K562 (cell line): ENCODE results near the gene P3H1.

Experiments used
- ARHGAP35 ChIP-seq: fragments of 450-650 bp; IDR thresholded peaks from 2 replicates; pipeline ENCODE4 v1.6.1; 2018; ENCODE audit not compliant: partially characterized antibody
- CTCF ChIP-seq, 3 experiments: IDR thresholded peaks in 2 of 3; conservative IDR thresholded peaks in 1 of 3; 2 replicates each; pipeline ENCODE4 v1.5.1; 2011 to 2012; ENCODE audit warnings: low read length in 3 of 3, mild to moderate bottlenecking in 3 of 3, control low read depth in 2 of 3, improper control_type of control experiment in 1 of 3, inconsistent platforms in 1 of 3, low read depth in 1 of 3, mixed read lengths in 1 of 3, moderate library complexity in 1 of 3; ENCODE audit not compliant: insufficient read depth in 2 of 3
- GMEB1 ChIP-seq: fragments of 250-450 bp; sonication (Bioruptor Pico); IDR thresholded peaks from 2 replicates; pipeline ENCODE4 v1.4.0; 2020; ENCODE audit warnings: mild to moderate bottlenecking
- REST ChIP-seq, 2 experiments: fragments of 450-650 bp; formaldehyde crosslinking in 1 of 2; IDR thresholded peaks; 2 replicates each; pipeline versions ENCODE4 v1.4.0 to v1.6.1; 2014 to 2020; ENCODE audit warnings: mild to moderate bottlenecking in 2 of 2, borderline replicate concordance in 1 of 2, low read depth in 1 of 2
- YBX1 ChIP-seq: fragments of 450-650 bp; IDR thresholded peaks from 2 replicates; pipeline ENCODE4 v1.7.1; 2016; ENCODE audit warnings: mild to moderate bottlenecking
- ZFPM2 ChIP-seq: fragments of 250-450 bp; sonication (Bioruptor Pico); IDR thresholded peaks from 2 replicates; pipeline ENCODE4 v1.5.1; 2022; ENCODE audit warnings: mild to moderate bottlenecking
- ZNF280B ChIP-seq: fragments of 250-450 bp; sonication (Bioruptor Pico); IDR thresholded peaks from 2 replicates; pipeline ENCODE4 v1.5.1; 2021; ENCODE audit warnings: mild to moderate bottlenecking
- ZZZ3 ChIP-seq: fragments of 450-650 bp; IDR thresholded peaks from 2 replicates; pipeline ENCODE4 v1.6.1; 2016; ENCODE audit warnings: antibody characterized with exemption, mild to moderate bottlenecking, moderate library complexity
- TF ChIP-seq, protein P1 (sequence below), 3 experiments: fragments of 200-800 bp in 1 of 3; fragments of 250-450 bp in 1 of 3; fragments of 450-650 bp in 1 of 3; sonication (Bioruptor Pico) in 1 of 3; sonication (Bioruptor generic) in 1 of 3; formaldehyde crosslinking in 1 of 3; IDR thresholded peaks; 2 replicates each; pipeline versions ENCODE4 v1.6.1 to v1.8.0; 2016 to 2022; ENCODE audit warnings: mild to moderate bottlenecking in 2 of 3, missing genetic modification characterization in 2 of 3, missing compliant biosample characterization in 1 of 3, moderate library complexity in 1 of 3
- TF ChIP-seq, protein P2 (sequence below), 2 experiments: fragments of 450-650 bp in 1 of 2; IDR thresholded peaks; 2 replicates each; pipeline ENCODE4 v1.6.1; 2011 to 2017; ENCODE audit warnings: low read depth in 2 of 2, antibody characterized with exemption in 1 of 2, borderline replicate concordance in 1 of 2, low read length in 1 of 2, mild to moderate bottlenecking in 1 of 2, mixed read lengths in 1 of 2; ENCODE audit not compliant: control insufficient read depth in 1 of 2

- TF ChIP-seq GMEB1 (CRISPR knock-in tag) (no peak), CTCF (IDR thresholded peaks at IDR 0.05 in 2 of 3, conservative IDR thresholded peaks at IDR 0.05 in 1 of 3; ENCODE audit: insufficient read depth in 2 of 3, low read depth in 1 of 3, low read length in 3 of 3) (no peak), REST (IDR thresholded peaks at IDR 0.05; ENCODE audit: borderline replicate concordance) (no peak), REST (CRISPR knock-in tag; IDR thresholded peaks at IDR 0.05; ENCODE audit: low read depth) (no peak), YBX1 (no peak), ARHGAP35 (no peak), ZZZ3 (no peak), ZNF280B (CRISPR knock-in tag) (no peak), ZFPM2 (CRISPR knock-in tag) (no peak)
- TF ChIP-seq, protein P1, sequence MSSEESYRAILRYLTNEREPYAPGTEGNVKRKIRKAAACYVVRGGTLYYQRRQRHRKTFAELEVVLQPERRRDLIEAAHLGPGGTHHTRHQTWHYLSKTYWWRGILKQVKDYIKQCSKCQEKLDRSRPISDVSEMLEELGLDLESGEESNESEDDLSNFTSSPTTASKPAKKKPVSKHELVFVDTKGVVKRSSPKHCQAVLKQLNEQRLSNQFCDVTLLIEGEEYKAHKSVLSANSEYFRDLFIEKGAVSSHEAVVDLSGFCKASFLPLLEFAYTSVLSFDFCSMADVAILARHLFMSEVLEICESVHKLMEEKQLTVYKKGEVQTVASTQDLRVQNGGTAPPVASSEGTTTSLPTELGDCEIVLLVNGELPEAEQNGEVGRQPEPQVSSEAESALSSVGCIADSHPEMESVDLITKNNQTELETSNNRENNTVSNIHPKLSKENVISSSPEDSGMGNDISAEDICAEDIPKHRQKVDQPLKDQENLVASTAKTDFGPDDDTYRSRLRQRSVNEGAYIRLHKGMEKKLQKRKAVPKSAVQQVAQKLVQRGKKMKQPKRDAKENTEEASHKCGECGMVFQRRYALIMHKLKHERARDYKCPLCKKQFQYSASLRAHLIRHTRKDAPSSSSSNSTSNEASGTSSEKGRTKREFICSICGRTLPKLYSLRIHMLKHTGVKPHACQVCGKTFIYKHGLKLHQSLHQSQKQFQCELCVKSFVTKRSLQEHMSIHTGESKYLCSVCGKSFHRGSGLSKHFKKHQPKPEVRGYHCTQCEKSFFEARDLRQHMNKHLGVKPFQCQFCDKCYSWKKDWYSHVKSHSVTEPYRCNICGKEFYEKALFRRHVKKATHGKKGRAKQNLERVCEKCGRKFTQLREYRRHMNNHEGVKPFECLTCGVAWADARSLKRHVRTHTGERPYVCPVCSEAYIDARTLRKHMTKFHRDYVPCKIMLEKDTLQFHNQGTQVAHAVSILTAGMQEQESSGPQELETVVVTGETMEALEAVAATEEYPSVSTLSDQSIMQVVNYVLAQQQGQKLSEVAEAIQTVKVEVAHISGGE (CRISPR knock-in tag; IDR thresholded peaks at IDR 0.05), result no peak
- TF ChIP-seq, protein P2, sequence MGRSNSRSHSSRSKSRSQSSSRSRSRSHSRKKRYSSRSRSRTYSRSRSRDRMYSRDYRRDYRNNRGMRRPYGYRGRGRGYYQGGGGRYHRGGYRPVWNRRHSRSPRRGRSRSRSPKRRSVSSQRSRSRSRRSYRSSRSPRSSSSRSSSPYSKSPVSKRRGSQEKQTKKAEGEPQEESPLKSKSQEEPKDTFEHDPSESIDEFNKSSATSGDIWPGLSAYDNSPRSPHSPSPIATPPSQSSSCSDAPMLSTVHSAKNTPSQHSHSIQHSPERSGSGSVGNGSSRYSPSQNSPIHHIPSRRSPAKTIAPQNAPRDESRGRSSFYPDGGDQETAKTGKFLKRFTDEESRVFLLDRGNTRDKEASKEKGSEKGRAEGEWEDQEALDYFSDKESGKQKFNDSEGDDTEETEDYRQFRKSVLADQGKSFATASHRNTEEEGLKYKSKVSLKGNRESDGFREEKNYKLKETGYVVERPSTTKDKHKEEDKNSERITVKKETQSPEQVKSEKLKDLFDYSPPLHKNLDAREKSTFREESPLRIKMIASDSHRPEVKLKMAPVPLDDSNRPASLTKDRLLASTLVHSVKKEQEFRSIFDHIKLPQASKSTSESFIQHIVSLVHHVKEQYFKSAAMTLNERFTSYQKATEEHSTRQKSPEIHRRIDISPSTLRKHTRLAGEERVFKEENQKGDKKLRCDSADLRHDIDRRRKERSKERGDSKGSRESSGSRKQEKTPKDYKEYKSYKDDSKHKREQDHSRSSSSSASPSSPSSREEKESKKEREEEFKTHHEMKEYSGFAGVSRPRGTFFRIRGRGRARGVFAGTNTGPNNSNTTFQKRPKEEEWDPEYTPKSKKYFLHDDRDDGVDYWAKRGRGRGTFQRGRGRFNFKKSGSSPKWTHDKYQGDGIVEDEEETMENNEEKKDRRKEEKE (IDR thresholded peaks at IDR 0.05; ENCODE audit: borderline replicate concordance in 1 of 2, control insufficient read depth in 1 of 2, low read depth in 2 of 2, low read length in 1 of 2), result no peak
These were observed 35.2 kb downstream of the P3H1 start for GRCh38 chr1:42731585-42731984.
